Pons (tissue), 1 donor: Measurements from ENCODE around the gene UBL3.
A peak's percentile ranks its signal among the peaks of the same experiment; 100 is the strongest.

Experiments
- DNase-seq: peaks from one replicate; pipeline ENCODE4 v3.0.0-alpha.2; 2016; ENCODE audit warnings: low spot score

The UBL3 gene, protein sequence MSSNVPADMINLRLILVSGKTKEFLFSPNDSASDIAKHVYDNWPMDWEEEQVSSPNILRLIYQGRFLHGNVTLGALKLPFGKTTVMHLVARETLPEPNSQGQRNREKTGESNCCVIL

DNA sequence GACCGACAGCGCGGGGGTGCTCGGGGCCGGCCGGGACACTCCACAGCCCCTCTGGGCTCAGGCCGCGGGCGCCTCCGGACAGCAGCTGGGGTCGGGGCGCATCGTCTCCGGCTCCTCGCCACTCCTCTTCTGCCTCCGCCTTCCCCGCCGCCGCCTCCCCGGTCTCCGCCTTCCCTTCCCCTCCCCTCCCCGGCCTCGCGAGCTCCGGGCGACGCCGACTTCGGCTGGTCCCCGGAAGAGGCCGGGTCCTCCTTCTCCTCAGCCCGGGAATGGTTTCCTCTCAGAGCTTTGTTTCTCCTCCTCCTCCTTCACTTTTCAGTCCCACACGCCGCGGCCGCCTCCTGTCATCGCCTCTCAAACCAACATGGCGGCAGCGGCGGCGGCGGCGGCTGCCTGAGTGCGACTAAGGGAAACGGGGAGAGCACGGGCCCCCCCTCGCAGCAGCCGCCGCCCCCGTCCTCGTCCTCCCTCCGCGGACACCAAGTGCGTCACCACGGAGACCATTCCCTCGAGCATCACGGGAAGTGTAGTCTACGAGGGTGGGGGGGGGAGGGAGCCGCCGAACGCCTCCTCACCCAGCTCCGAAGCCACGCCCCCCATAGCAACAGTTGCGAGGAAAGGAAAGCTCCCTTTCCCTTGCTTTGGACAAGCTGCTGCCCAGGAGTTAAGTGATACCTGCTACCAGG is at the start of gene UBL3:
Gene UBL3, minus strand, starts transcription at position 405 of the 686 bp plus-strand sequence. CDS start 1,079 bp downstream, outside the sequence.
- peak; percentile 98 for DNase-seq

DNA sequence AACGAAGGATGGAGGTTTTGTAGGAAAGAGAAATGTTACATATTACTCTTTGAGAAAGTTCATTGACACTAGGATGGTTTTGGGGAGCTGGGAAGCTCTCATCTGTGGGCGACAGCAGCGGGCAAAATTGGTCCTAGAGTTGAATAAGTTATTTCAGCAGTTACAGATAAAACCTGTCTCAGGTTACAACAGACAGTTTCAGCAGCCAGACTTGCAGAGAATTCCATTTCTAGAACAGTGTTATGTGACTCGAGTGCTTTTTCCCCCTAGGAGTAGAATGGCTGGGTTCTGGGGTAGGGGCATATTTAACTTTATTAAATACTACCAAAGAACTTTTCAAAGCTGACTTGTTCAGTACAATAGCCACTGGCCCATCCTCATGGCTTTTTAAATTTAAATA is 46.7 kb upstream of the UBL3 start:
- no peak for DNase-seq

- DNase-seq, result no peak
Measured at GRCh38 chr13:29893438-29893837, 43.0 kb upstream of the UBL3 start.

DNA sequence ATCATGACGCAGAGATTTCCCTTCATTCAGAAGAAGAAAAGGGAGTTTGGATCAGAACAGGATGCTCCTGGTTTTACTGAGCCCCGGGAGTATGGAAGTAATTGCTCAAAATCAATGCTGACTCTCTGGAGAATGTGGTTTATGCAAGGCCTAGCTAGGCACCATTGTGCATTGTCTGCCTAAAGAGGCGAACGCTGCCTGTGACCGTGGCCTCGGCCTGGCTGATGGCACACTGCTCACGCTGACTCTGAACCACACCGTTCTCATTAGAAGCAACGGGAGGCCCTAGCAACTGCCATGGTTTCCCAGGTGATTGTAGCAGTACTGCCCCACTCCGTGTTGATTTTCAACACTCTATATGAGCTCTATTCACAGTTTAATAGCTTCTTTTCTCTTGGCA is 41.7 kb upstream of the UBL3 start:
- DNase-seq, result peak; percentile 88

DNA sequence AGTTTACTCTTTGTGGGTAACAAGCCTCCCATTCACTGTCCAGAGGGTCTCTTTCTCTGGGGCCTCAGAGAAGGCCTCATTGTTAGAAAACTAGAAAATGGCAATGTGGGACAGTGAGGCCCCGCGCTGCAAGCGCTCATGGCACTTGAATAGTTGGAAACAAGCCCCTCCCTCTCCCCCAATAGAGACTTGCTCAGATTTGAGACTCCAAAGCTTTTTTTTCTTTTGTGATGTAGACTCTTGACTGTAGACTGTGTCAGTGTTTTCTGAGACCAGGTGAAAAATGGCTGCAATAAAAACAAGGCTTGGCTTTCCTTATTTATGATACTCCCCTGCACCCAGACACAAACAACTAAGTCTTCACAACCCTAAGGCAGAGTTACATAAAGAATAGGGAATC is 38.7 kb upstream of the UBL3 start:
- no peak for DNase-seq

DNA sequence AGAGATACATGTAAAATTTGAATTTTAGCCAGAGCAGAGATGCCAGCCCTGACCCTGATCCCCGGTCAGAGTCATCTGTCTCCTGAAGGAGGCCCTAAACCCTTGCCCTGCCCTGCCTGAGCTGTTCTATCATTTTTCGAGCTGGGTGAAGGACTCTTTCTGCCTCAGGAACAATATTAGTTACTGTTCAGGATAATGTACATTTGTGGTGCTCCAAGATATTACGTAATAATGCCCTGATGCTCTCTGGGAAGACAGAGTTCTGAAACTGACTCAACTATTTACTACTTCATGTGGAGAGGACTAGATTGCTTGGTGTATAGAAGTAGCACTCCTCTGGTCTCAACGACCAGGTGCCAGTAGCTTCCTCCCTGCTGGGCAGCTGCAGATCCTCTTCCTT is 37.9 kb upstream of the UBL3 start:
- DNase-seq, result peak; percentile 52

GRCh38 chr13:29887686-29888085 is 37.3 kb upstream of the UBL3 start:
- DNase-seq, result no peak

- no peak for DNase-seq
Measured at GRCh38 chr13:29887030-29887557, 36.7 kb upstream of the UBL3 start.

GRCh38 chr13:29886446-29886845 is 36.0 kb upstream of the UBL3 start:
- DNase-seq, result no peak

GRCh38 chr13:29885989-29886388 is 35.6 kb upstream of the UBL3 start:
- no peak for DNase-seq

DNA sequence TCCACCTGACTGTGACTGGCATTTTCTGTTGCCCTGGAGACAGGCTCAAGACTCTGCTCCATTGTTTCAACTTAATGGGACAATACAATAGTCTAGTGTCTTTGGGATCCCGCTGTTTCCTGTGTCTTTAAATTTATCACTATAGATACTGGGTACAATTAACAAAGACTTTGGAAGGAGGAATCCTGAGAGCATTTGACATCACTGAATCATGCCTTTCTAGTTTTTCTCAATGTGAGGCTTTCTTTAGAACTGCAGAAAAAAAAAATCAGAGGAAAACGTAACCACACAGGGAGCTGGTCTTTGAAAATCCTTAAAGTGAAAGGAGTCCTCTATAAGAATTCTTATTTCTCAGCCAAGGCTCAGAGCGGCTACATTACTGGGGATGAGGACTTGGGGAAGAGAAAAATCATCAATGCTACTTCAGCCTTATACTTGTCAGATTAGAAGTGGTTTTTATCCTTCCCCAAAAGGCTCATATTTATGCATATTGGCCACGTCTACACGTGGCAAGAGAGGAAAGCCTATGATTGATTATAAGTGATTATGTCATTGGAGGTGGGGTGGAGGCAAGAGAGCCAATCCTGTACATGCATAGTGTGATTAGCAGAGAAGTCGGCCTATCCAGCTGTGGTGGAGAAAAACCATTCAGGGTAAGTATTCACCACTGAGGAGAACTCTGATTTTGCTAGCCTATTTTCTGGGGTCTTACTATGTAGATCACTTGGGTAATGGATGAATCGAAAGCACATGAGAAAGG is 34.4 kb upstream of the UBL3 start:
- DNase-seq, result peak; percentile 96

DNA sequence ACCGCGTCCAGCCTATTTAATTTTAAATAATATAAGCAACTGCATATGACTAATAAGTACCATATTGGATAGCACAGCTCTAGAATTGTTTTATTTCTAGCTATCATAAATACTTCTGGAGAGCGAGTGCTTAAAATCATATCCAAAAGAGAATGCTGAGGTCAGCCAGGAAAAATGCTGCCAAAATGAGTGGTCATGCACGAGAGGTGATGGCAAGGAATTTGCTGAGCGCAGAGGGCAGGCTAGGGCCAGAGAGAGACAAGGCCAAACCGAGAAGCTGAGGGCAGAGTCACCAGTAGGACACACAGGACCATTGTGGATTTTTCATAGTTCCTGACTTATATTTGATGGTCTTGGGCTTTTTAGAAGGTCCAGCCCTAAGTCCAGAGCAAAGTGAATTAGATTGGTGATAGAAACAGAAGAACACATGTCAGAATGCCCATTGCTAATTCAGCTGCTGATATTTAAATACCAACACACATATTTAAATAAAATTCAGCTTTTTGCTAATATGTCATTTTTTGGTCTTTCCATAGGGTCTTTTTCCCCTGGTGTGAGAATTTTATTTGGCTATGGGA is 33.6 kb upstream of the UBL3 start:
- DNase-seq, result peak; percentile 53

GRCh38 chr13:29882076-29882475 is 31.7 kb upstream of the UBL3 start:
- no peak for DNase-seq

DNA sequence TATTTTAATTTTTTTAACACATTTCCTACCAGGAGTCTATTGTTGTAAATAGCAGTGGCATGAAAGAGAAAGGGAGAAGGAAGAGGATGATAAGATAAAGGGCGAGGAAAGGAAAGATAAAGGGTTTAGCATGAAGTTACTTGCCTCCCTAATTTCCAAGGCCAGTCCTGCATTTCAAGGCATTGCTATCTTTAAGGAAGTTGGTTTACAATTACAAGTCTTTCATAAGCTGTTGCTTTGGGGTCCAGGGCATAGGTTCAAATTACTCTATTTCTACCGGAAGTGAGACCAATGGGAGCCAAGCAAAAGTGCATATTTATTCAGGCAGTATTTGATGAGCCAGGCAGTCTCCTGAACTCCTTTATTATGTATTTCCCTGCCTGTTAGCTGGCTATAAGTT is 27.7 kb upstream of the UBL3 start:
- DNase-seq, result no peak

DNA sequence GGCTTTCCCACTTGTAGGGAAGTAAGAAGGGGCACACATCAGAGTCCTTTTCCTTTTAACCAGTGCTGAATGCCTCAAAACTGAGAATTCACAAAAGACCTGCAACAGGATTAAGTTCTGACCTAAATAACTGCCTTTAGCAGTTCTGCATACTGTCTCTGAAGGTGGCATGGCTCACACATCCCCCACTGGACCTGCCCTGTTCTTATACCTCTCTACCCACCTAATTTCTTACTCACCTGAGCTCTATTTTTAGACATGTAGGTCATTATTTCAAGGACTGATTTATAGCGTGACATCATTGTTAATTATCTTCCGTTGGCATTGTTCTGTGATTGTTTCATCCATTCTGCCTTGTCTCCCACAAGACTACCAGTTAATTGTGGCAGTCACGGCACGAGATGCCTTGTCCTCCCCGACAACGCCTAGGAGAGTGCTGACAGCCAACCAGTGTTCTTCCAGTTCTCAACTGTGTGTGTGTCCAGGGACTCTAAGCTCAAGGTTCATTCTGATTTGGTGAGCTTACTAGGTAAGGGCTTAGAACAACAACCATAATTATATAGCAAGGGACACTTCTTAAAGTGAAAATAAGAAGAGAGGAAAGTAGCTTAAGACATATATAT is 27.1 kb upstream of the UBL3 start:
- peak; percentile 37 for DNase-seq

DNA sequence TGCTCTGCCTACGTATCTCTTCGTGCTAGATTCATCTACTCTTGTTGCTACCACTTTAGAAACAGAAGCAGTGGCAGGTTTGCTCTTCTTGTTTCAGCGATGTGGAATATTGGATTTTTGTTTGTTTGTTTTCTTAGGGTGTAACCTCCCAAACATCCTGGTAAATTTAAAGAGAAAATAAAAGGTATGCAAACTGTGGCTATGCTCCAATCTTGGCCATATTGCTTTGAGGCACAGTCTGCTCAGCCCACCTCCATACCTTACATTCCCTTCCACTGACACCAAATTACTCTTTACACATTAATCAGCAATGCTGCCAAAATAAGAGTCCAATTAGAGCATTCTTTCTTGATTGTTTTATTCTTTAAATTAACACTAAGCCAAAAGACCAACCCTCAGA is 25.2 kb upstream of the UBL3 start:
- no peak for DNase-seq

GRCh38 chr13:29868581-29868980 is 18.2 kb upstream of the UBL3 start:
- DNase-seq, result no peak

- DNase-seq, result no peak
Measured at GRCh38 chr13:29865934-29866333, 15.5 kb upstream of the UBL3 start.

GRCh38 chr13:29861694-29862110 is 11.3 kb upstream of the UBL3 start:
- DNase-seq, result no peak

- DNase-seq, result no peak
Measured at GRCh38 chr13:29859971-29860370, 9.6 kb upstream of the UBL3 start.

- no peak for DNase-seq
Measured at GRCh38 chr13:29858667-29859066, 8.2 kb upstream of the UBL3 start.

DNA sequence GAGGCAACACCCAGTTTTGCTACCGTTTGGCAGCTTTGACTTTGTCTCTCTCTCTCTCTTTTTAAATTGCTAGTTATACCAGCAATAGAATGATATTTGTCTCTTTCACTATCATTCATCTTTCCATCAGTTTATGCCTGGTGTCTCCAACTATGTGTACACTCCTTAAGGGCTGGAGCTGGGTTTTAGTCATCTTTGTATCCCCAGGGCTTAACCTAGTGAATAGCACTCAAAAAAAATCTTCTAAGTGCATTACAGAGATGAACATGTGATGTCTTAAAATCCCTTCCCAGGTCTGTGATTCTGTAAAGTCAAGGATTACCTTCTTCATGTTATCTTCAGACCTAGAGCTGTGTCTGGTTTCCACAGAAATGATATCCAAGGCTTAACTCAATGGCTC is 7.8 kb upstream of the UBL3 start:
- DNase-seq, result no peak
